Measurements from ENCODE around the gene ACOX2. TPM values are rescaled to one million over a fixed set of nuclear protein-coding genes. Genes with fewer than 3 reads are reported as not detected.

The ACOX2 gene
- total RNA-seq, 2 experiments from 2014 or later, result not detected

GRCh38 chr3:58574682-58575081 lies 37.7 kb upstream of the ACOX2 start:
- intact Hi-C loops (cut with DNase I, micrococcal nuclease), result no loop called here
- no peak for ATAC-seq
- Mint-ChIP-seq H3K4me3 (no peak overlapping the region), H3K27me3 (no peaks in the 10 kb centered on the region), H3K36me3 (ENCODE audit: low read depth) (no peaks in the 10 kb centered on the region), H3K9me3 (ENCODE audit: low read depth) (no peaks in the 10 kb centered on the region), H3K27ac (no peak overlapping the region), H3K4me1 (no peaks in the 10 kb centered on the region)
- DNase-seq, result no peak
- POLR2A ChIA-PET, result no interaction called here
- CTCF ChIA-PET, result interaction anchor here (0.6 to 3.0 kb wide), 7 partner anchors 10 to 71 kb away, joined by 3 to 13 read pairs (median 4); no protein-coding TSS in a partner anchor

- no peak overlapping the region for H3K27ac Mint-ChIP-seq
- CTCF ChIA-PET, result interaction anchor here (0.6 to 3.0 kb wide), 6 partner anchors 11 to 56 kb away, joined by 3 to 13 read pairs (median 4); no protein-coding TSS in a partner anchor
- POLR2A ChIA-PET, result no interaction called here
- H3K4me1 Mint-ChIP-seq, result no peaks in the 10 kb centered on the region
- DNase-seq (no peak), ATAC-seq (no peak)
- H3K4me3 Mint-ChIP-seq, result no peak overlapping the region
- H3K9me3 Mint-ChIP-seq (ENCODE audit: low read depth), result no peaks in the 10 kb centered on the region
- H3K27me3 Mint-ChIP-seq, result no peaks in the 10 kb centered on the region
- intact Hi-C loops (cut with DNase I, micrococcal nuclease), result no loop called here
- no peaks in the 10 kb centered on the region for H3K36me3 Mint-ChIP-seq (ENCODE audit: low read depth)
Measured at GRCh38 chr3:58574106-58574505, 37.1 kb upstream of the ACOX2 start.

- no peak overlapping the region for H3K4me3 Mint-ChIP-seq
- intact Hi-C loops (cut with DNase I, micrococcal nuclease), result no loop called here
- no peaks in the 10 kb centered on the region for H3K36me3 Mint-ChIP-seq (ENCODE audit: low read depth)
- H3K9me3 Mint-ChIP-seq (ENCODE audit: low read depth), result no peaks in the 10 kb centered on the region
- ChIA-PET CTCF (interaction anchor here (0.8 to 2.0 kb wide), 3 partner anchors 11 to 389 kb away, joined by 3 to 5 read pairs (median 3); no protein-coding TSS in a partner anchor), POLR2A (no interaction called here)
- H3K27ac Mint-ChIP-seq, result no peak overlapping the region
- H3K4me1 Mint-ChIP-seq, result peaks cover 3% of the 10 kb centered on the region
- no peaks in the 10 kb centered on the region for H3K27me3 Mint-ChIP-seq
- ATAC-seq, result no peak
- no peak for DNase-seq
Measured at GRCh38 chr3:58573640-58574039, 36.6 kb upstream of the ACOX2 start.

GRCh38 chr3:58572634-58573230 lies 35.7 kb upstream of the ACOX2 start:
- H3K27ac Mint-ChIP-seq, result no peak overlapping the region
- no peak for ATAC-seq
- peaks cover 4% of the 10 kb centered on the region for H3K4me1 Mint-ChIP-seq
- no peaks in the 10 kb centered on the region for H3K27me3 Mint-ChIP-seq
- CTCF ChIA-PET, result interaction anchor here (0.7 to 2.0 kb wide), 7 partner anchors 13 to 389 kb away, joined by 3 to 8 read pairs (median 3); no protein-coding TSS in a partner anchor
- intact Hi-C loops (cut with DNase I, micrococcal nuclease), result no loop called here
- POLR2A ChIA-PET, result no interaction called here
- no peak for DNase-seq
- H3K36me3 Mint-ChIP-seq (ENCODE audit: low read depth), result no peaks in the 10 kb centered on the region
- H3K4me3 Mint-ChIP-seq, result no peak overlapping the region
- no peaks in the 10 kb centered on the region for H3K9me3 Mint-ChIP-seq (ENCODE audit: low read depth)

- ATAC-seq, result no peak
- ChIA-PET POLR2A (no interaction called here), CTCF (interaction anchor here (1.0 to 1.7 kb wide), 4 partner anchors 13 to 265 kb away, joined by 3 to 8 read pairs (median 4); partner anchors contain the start of gene HTD2)
- Mint-ChIP-seq H3K36me3 (ENCODE audit: low read depth) (no peaks in the 10 kb centered on the region), H3K27ac (no peak overlapping the region), H3K4me3 (no peak overlapping the region), H3K27me3 (no peaks in the 10 kb centered on the region), H3K4me1 (peaks cover 4% of the 10 kb centered on the region), H3K9me3 (ENCODE audit: low read depth) (no peaks in the 10 kb centered on the region)
- intact Hi-C loops (cut with DNase I, micrococcal nuclease), result no loop called here
- DNase-seq, result no peak
Measured at GRCh38 chr3:58572013-58572633, 35.1 kb upstream of the ACOX2 start.

GRCh38 chr3:58570851-58571250 lies 33.9 kb upstream of the ACOX2 start:
- POLR2A ChIA-PET, result no interaction called here
- Mint-ChIP-seq H3K36me3 (ENCODE audit: low read depth) (no peaks in the 10 kb centered on the region), H3K27ac (no peak overlapping the region), H3K4me1 (peaks cover 4% of the 10 kb centered on the region), H3K27me3 (no peaks in the 10 kb centered on the region), H3K4me3 (no peak overlapping the region), H3K9me3 (ENCODE audit: low read depth) (no peaks in the 10 kb centered on the region)
- intact Hi-C loops (cut with DNase I, micrococcal nuclease), result no loop called here
- CTCF ChIA-PET, result interaction anchor here (0.6 to 5.6 kb wide), 10 partner anchors 11 to 264 kb away, joined by 3 to 94 read pairs (median 4); partner anchors contain the start of gene HTD2
- no peak for ATAC-seq
- DNase-seq, result no peak

- Mint-ChIP-seq H3K9me3 (ENCODE audit: low read depth) (no peaks in the 10 kb centered on the region), H3K36me3 (ENCODE audit: low read depth) (no peaks in the 10 kb centered on the region), H3K27ac (no peak overlapping the region), H3K4me1 (peaks cover 4% of the 10 kb centered on the region), H3K4me3 (no peak overlapping the region), H3K27me3 (no peaks in the 10 kb centered on the region)
- DNase-seq (no peak), ATAC-seq (no peak)
- intact Hi-C loops (cut with DNase I, micrococcal nuclease), result loop anchor here in 1 of 2 experiments (2.0 kb wide), 1 partner anchor 483 kb away; no protein-coding TSS in a partner anchor
- ChIA-PET CTCF (interaction anchor here (0.5 to 5.6 kb wide), 18 partner anchors 10 to 339 kb away, joined by 3 to 94 read pairs (median 4); partner anchors contain the start of gene ACOX2), POLR2A (interaction anchor here (1.1 kb wide), 1 partner anchor 61 kb away, joined by 3 read pairs; no protein-coding TSS in a partner anchor)
Measured at GRCh38 chr3:58569287-58570001, 32.5 kb upstream of the ACOX2 start.

GRCh38 chr3:58568572-58569286 lies 31.7 kb upstream of the ACOX2 start:
- intact Hi-C loops (cut with DNase I, micrococcal nuclease), result loop anchor here (1.0 to 2.0 kb wide), 2 partner anchors 62 to 484 kb away; no protein-coding TSS in a partner anchor
- Mint-ChIP-seq H3K9me3 (ENCODE audit: low read depth) (no peaks in the 10 kb centered on the region), H3K27ac (no peak overlapping the region), H3K4me3 (no peak overlapping the region), H3K4me1 (peaks cover 4% of the 10 kb centered on the region), H3K36me3 (ENCODE audit: low read depth) (no peaks in the 10 kb centered on the region), H3K27me3 (no peaks in the 10 kb centered on the region)
- ATAC-seq (peak; percentile 70), DNase-seq (peak; percentile 87)
- ChIA-PET CTCF (interaction anchor here (0.7 to 5.6 kb wide), 22 partner anchors 9 to 261 kb away, joined by 3 to 94 read pairs (median 4); partner anchors contain the start of gene ACOX2), POLR2A (no interaction called here)

GRCh38 chr3:58567251-58567515 lies 30.2 kb upstream of the ACOX2 start:
- ChIA-PET POLR2A (no interaction called here), CTCF (interaction anchor here (0.6 to 5.6 kb wide), 8 partner anchors 10 to 429 kb away, joined by 3 to 94 read pairs (median 6); no protein-coding TSS in a partner anchor)
- no peaks in the 10 kb centered on the region for H3K27me3 Mint-ChIP-seq
- no peaks in the 10 kb centered on the region for H3K36me3 Mint-ChIP-seq (ENCODE audit: low read depth)
- DNase-seq (no peak), ATAC-seq (no peak)
- no peak overlapping the region for H3K4me3 Mint-ChIP-seq
- H3K27ac Mint-ChIP-seq, result no peak overlapping the region
- H3K9me3 Mint-ChIP-seq (ENCODE audit: low read depth), result no peaks in the 10 kb centered on the region
- H3K4me1 Mint-ChIP-seq, result peaks cover 4% of the 10 kb centered on the region
- intact Hi-C loops (cut with DNase I, micrococcal nuclease), result no loop called here

GRCh38 chr3:58566398-58567250 lies 29.6 kb upstream of the ACOX2 start:
- DNase-seq (no peak), ATAC-seq (no peak)
- CTCF ChIA-PET, result interaction anchor here (0.6 to 5.6 kb wide), 8 partner anchors 9 to 428 kb away, joined by 3 to 94 read pairs (median 5); no protein-coding TSS in a partner anchor
- H3K27me3 Mint-ChIP-seq, result no peaks in the 10 kb centered on the region
- no peaks in the 10 kb centered on the region for H3K36me3 Mint-ChIP-seq (ENCODE audit: low read depth)
- H3K4me1 Mint-ChIP-seq, result peaks cover 4% of the 10 kb centered on the region
- intact Hi-C loops (cut with DNase I, micrococcal nuclease), result no loop called here
- no peak overlapping the region for H3K4me3 Mint-ChIP-seq
- H3K9me3 Mint-ChIP-seq (ENCODE audit: low read depth), result no peaks in the 10 kb centered on the region
- POLR2A ChIA-PET, result interaction anchor here (0.6 kb wide), 1 partner anchor 63 kb away, joined by 4 read pairs; no protein-coding TSS in a partner anchor
- no peak overlapping the region for H3K27ac Mint-ChIP-seq

All from activated CD4-positive, alpha-beta T cell treated with anti-CD3 and anti-CD28 coated beads for 36 hours (primary cell).